Measurements from ENCODE around the gene TMEM247.

TMEM247 gene

DNA sequence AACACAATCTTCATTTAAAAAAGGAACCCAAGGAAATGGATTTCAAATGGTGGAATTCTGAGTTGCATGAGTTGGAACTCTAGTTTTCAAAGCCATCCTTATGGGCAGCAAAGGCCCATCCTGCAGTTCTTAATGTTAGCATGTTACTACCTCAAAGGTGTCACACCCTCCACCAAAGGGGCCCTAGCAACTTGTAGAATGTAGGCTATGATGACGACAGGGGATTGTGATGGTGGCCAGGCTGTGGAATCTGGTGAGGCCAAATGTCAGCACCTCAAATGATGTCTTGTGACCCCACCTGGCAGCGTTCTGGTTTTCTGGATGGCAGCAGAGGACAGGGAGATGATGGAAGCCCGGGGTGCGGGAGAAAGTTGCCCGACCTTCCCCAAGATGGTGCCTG is at the start of gene TMEM247:
Gene TMEM247, plus strand, starts transcription at position 301 of the 400 bp plus-strand sequence.
- no peak for DNase-seq (ENCODE audit: low read depth in 2 of 2)

DNA sequence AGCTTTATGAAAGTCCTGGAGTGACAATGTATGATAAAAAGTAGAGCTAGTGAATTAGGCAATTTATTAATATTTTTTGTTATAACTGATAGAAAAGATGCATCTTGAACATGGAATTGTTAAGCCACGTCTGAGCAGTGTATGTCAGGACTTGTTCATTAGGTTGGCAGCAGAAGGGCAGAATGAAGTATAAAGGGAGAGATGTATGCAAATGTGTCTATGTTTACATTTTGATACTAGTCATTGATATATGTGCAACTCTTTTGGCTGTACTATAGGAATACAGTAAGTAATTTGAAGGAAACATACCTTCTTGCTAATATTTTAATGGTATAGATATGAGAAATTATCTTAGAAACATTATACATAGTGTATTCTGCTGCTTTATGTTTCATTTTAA is 49.0 kb upstream of the TMEM247 start:
- no peak for DNase-seq (ENCODE audit: low read depth in 2 of 2)

DNA sequence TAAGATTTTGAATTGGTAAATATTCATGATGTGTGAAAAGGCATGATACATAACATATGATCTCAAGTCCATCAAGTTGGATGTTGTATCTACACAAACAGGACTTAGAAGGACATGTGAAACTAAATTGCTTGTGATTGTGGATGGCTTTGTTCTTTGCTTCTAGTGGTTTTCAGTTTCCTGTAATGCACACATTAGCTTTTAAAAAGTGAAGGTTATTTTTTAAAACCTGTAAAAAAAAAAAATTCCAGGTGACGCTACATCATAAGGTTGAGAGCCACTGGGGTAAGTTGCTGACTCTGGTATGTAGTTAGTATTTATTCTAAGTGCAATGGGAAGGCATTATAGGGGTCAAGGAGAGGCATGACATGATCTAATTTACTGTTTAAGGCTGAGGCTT is 48.4 kb upstream of the TMEM247 start:
- DNase-seq (ENCODE audit: low read depth in 2 of 2): no peak

DNA sequence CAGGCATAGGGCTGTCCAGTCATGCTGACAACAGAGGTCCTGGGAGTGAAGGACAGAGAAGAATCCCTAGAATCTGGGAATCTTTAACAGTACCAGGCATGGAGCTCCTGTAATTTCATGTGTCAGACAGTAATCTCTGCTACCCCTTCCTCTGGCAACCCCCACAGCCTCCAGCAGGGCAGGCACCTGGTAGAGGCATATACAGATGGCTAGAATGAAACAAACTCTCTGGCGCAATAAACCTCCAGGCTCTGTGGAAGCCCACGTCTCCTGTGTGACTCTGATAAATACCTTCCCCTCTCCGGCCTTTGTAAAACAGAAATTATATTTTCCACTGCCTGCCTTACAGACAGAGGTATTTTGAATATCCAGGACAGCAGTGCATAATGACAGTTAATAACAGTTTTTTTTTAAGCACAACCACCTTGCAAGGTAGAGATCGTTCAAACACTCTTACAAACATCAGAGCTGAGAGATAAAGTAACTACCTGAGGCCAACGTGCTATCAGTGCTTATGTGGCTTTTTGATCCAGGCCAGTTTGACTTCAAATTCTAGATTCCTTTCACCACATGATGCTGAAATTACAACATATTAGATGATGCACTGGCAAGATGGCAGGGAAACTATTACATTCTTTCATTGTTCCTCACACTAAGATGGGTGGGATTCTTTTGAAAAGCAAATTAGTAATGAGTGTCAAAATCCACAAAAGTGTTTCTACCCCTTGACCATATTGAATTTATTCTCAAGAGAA is 47.7 kb upstream of the TMEM247 start:
- DNase-seq (ENCODE audit: low read depth in 2 of 2): no peak

DNA sequence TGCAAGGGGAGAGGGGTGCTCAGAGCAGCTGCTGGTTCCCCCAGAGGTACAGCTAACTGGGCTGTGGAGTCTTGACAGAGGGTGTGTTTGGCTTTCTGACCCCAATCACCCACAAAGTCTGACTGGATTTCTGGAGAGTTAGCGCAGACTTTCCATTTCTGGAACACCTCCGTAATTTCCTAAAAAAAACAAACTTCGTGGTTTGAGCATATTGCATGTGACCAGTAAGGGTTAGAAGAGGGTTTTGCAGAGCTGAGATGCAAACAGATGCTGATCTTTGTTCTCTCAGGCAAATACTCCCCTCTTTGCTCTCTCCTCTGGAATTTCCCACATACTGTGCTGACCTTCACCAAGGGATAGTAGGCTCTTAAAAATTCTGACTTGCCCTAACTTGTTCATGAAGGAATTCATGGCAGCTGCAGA is 44.5 kb upstream of the TMEM247 start:
- no peak for DNase-seq (ENCODE audit: low read depth in 2 of 2)

DNA sequence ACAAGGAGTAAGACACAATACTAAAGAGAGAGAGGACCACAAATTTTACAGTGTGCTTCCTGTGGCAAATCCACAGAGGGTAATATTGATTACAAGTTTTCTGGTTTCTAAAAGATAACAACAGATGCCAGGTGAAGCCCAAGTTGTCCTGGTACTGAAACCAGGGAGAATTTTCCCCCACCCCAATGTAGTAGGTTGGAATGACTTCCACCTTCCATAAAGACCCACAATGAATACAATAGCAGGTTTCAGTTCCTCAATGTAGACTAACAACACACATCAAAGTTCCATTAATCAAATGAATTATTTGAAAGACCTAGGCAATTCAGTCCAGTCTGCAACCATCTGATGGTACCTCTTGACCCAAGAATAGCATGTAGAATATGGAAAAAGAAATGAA is 44.0 kb upstream of the TMEM247 start:
- no peak for DNase-seq (ENCODE audit: low read depth in 2 of 2)

DNA sequence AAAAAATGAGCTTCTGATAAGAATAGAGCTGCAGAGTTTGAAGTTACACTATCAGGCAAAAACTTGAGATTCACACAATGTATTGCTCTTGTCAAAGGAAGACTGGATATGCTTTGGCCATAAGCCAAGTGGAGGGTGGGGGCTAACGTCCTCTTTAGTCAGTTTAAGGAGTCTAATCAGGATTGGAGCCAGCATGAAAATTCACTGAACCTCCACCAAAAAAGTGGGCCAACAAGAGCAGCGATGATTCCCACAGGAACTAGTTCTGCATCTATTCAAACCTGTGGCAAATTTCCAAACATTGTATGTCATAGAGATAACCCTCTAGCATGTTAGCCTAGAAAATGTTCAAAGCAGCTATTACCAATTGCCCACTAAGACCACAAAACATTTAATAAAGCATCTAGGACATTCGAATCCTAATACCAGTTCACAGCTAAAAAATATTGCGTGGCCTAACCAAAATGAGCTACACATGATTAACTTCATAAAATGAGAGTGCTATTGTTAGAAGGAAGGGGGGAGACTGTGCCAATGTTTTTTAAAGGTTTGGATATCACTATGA is 43.5 kb upstream of the TMEM247 start:
- DNase-seq (ENCODE audit: low read depth in 2 of 2): no peak

DNA sequence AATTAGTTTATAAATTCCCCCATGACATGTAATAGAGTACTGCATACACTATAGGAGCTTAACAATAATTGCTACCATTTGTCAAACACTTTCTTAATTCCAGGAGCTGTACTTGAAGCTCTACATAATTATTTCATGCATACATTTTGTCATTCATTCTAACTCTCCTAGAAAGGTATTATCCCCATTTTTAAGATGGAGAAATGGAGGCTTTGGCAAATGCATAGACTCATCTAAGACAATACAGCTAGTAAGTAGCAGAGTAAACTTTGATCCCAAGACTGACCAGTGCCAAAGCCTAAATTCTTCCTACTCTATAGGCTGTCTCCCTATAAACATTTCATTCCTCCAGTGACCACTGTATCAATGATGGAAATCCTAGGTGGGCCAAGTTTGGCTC is 42.6 kb upstream of the TMEM247 start:
- DNase-seq (ENCODE audit: low read depth in 2 of 2): no peak

DNA sequence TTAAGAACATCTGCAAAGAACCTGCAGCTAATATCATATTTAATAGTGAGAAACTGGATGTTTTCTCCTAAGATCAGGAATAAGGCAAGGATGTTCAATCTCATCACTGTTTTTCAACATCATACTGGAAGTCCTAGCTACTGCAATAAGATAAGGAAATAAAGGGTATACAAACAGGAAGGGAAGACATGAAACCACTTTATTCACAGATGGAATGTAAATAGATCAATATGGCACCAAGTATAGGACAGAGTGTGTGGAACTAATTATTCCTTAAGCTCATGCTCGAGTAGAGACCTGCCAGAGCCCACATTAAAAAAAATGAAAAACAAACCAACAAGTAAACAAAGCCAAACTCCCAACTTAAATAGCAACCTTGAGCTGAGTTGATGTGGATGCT is 41.3 kb upstream of the TMEM247 start:
- no peak for DNase-seq (ENCODE audit: low read depth in 2 of 2)

DNA sequence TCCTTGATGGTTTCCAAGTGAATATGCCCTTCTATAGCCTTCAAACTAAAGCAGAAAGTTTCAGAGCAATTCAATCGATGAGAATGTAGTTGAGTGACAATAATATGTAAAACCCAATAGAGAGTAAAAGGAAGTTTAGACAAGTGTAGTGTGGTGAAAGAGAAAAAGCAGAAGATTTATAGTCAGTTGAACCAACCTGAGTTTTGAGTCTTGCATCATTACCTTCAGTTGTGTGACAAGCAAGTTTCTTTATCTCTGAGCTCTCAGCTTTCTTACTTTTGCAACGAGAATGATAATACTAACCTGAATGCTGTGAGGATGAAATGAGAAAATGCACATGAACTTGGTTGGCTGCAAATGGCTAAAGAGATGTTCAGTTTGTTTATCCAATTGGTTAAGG is 40.6 kb upstream of the TMEM247 start:
- DNase-seq (ENCODE audit: low read depth in 2 of 2): no peak

DNA sequence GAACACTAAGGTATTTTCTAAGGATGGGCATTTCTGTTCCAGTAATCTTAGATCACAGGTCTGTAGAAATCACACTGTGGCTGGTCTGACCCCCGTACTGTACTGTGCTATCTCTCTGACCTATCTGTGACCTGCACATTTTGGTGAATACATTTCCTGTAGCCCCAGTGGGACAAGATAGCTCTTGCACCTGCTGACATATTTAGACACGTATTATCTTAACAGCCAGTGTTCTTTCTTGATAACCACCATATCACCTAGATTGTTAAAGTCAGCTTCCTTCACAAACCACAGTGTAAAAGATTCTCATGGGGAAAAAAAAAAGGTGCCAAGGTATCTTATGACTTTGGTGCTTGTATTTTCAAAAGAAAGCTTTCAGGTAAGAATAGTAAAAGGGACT is 39.8 kb upstream of the TMEM247 start:
- DNase-seq (ENCODE audit: low read depth in 2 of 2): no peak

DNA sequence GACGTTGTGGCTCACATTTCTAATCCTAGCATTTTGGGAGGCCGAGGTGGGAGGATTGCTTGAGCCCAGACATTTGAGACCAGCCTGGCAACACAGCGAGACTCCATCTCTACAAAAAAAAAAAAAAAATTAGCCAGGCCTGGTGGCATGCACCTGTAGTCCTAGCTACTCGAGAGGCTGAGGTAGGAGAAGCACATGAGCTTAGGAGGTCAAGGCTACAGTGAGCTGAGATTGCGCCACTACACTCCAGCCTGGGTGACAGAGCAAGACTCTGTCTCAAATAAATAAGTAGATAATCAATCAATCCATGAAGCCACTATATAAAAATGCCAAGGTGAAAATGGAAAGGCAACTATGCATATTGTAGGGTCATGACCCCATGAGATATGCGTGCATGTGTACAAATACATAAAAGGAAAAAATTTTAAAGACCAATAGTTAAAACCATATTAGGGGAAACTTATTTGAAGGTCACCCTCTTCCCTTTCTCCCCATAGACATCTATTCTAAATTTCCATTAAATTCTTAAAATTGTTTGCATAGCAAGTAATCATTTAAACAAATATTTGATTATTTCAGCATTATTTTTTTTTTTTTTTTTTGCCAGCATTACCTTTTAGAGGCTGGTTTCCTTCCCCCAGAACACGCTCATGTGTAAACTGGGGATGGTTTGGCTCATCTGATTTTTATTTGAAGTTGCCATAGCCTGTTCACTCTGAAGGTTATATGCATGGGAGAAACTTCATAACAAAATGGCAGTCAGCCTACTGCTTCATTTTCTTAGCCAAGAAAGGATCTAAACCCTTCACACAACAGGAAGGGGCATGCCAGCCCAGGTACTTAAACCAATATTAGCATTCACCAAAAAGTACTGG is 37.3 kb upstream of the TMEM247 start:
- no peak for DNase-seq (ENCODE audit: low read depth in 2 of 2)

DNA sequence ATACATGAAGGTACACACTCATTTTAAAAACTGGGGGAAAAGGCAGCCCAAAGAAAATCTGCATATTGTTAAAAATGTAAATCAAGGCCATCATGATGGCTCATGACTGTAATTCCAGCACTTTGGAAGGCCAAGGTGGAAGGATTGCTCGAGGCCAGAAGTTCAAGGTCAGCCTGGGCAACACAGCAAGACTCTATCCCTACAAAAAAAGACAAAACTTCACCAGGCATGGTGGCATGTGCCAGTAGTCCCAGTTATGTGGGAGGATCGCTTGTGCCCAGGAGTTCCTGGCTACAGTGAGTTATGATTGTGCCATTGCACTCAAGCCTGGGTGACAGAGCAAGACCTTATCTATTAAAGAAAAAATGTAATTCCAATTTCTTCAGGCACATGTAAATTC is 34.6 kb upstream of the TMEM247 start:
- no peak for DNase-seq (ENCODE audit: low read depth in 2 of 2)

DNA sequence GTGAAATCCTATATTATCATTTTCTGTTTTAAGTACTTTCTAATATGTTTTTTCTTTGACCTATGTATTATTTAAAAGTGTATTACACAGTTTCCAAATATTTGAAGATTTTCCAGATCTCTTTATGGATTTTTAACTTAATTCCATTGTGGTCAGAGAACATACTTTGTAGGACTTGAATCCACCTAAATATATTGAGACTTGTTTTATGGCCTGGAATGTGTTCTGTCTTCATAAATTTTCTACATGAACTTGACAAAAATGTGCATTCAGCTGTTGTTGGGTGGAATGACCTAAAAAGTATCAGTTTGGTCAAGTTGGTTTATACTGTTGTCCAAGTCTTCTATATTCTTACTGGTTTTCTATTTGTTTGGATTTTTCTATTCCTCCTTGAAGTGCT is 33.8 kb upstream of the TMEM247 start:
- no peak for DNase-seq (ENCODE audit: low read depth in 2 of 2)

DNA sequence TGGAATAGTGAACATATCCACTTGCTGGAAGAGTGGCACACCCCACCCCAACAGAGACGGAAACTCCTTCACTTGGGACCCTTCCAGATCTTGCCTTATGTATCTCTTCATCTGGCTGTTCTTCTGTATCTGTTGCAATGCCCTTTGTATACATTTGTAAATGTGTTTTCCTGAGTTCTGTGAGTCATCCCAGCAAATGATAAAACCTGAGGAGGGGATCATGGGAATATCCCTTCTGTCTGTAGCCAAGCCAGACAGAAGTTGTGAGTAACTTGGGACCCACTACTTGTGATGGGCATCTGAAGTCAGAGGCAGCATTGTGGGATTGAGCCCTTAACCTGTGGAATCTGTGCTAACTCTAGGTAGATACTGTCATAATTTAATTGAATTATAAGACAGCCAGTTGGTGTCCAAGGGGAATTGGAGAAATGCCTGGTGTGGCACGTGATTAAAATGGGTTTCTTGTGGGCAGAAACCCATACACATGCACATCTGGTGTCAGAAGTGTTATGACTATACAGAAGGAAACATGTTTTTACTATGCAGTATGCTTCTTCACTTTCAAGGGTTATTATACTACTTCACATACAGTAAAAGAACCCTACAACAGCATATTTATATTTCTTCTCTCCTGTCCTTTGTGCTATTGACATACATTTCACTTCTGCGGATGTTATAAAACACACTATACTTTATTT is 32.3 kb upstream of the TMEM247 start:
- no peak for DNase-seq (ENCODE audit: low read depth in 2 of 2)

DNA sequence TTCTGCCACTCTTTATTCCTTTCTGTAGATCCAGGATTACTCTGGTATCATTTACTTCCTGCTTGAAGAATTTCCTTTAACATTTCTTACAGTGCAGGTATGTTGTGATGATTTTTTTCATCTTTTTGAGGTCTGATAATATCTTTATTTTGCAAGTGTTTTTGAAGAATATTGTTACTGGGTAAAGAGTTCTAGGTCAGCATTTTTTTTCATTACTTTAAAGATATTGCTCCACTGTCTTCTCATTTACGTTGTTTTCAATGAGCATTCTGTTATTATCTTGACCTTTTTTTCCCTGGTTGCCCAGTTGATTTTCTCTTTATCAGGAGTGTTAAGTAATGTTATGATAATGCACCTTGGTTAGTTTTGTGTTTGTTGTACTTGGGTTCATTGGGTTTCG is 31.7 kb upstream of the TMEM247 start:
- DNase-seq (ENCODE audit: low read depth in 2 of 2): no peak

DNA sequence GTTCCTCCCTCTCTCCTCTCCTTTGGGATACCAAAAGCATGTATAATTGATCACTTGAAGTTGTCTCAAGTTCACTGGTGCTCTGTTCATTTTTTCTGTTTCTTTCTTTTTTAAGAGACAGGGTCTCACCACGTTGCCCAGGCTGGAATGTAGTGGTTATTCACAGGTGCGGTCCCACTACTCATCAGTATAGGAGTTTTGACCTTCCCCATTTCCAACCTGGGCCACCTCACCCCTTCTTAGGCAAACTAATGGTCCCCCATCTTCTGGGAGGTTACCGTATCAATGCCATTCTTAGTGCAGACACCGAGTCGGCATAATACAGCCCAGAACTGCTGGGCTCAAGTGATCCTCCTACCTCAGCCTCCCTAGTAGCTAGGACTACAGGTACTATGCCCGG is 31.3 kb upstream of the TMEM247 start:
- DNase-seq (ENCODE audit: low read depth in 2 of 2): no peak

DNA sequence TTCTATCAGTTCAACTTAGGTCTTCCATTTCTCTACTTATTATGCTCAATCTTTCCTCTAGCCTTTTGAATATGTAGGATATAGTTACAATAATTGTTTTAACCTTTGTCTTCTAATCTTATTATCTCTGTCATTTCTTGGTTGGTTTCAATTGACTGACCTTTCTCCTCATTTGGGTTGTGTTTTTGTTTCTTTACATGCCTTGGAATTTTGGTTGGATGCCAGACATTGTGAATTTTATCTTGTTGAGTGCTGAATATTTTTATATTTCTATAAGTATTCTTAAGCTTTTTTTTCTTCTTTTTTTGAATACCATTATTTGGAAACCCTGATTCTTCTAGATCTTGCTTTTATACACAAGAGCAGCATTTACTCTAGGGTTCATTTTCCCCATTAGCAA is 30.7 kb upstream of the TMEM247 start:
- no peak for DNase-seq (ENCODE audit: low read depth in 2 of 2)

DNA sequence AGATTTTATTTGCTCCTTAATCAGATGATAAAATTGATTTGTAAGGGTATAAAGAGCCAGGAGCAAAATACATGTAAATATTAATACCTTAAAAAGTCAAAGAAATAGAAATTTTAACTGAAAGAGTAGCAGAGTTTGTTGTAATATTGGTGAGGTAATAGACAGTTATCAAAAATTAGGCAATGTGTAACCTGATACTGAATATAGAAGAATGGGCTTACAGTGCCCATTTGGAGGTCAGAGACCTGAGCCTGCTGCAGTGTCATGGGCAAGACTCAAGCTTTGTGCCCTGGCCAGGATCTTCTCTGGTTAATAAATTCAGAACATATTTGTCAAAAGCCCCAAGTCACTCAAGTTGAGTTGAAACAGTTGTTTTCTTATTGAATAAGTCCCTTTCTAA is 29.7 kb upstream of the TMEM247 start:
- DNase-seq (ENCODE audit: low read depth in 2 of 2): no peak

DNA sequence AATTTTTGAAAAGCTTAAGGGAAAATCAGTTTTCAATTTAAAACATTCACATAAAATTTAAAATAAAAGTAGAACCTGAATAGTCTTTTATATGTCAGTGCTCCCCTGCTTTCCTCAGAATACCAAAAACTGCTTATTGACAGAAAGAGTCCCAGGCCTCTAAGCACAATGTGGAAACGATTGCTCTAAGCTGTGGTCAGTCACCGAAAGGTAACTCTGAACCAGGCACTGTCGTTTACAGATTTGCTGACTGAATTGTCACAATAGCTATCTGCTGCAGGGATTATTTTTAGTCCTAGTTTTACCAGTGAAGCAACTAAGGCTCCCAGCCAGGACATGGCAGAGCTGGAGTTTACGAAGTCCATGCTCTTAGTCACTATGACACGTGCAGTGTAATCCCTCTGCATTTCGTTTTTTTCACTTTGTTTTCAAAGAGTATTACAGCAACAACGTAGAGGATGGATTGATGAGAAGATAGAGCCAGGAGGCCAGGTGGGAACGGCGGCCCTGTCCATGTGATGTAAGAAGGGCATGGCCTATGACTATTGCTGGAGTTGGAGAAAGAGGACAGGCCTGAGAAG is 28.1 kb upstream of the TMEM247 start:
- no peak for DNase-seq (ENCODE audit: low read depth in 2 of 2)

DNA sequence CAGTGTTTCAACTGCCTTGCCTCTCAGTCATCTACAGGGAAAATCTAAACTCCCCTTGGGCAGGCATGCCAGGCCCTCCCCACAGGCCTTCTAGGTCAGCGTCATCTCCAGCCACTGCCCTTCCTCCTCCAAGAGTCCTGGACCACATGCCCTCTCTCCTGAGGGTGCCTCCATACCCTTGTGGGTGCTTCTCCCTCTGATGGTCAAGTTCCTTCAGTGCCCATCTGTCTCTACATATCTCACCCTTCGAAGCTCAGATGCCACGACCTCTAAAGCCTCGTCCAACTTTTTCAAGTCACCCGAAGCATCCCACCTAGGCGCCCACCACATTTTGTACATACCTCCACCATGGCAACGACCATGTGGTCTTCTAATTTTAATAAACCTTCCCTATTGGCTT is 22.6 kb upstream of the TMEM247 start:
- DNase-seq (ENCODE audit: low read depth in 2 of 2): no peak
